Activated CD4-positive, alpha-beta T cell treated with anti-CD3 and anti-CD28 coated beads for 36 hours (primary cell): Measurements from ENCODE around the gene ERCC6. TPM values are rescaled to one million over a fixed set of nuclear protein-coding genes. Genes with fewer than 3 reads are reported as not detected.

Source experiments
- ATAC-seq: fragments of 200-7000 bp; cut with Tn5 transposase; one replicate; pipeline ENCODE4 v1.10.0; 2021; ENCODE audit warnings: mild to moderate bottlenecking, moderate library complexity
- CTCF ChIA-PET: fragments of 350-600 bp; sonication (Branson Sonifier 250); formaldehyde crosslinking; loops from one replicate; lab custom pipeline; 2021; ENCODE audit warnings: antibody characterized with exemption; lab: Charles Lee
- POLR2A ChIA-PET: fragments of 350-600 bp; sonication (Branson Sonifier 250); formaldehyde crosslinking; loops from one replicate; lab custom pipeline; 2021; ENCODE audit warnings: antibody characterized with exemption, inconsistent platforms; lab: Charles Lee
- DNase-seq: peaks from one replicate; pipeline ENCODE4 v3.0.0-alpha.2; 2020
- H3K27ac Mint-ChIP-seq: one replicate; pipeline ENCODE4 v1.8.0; 2021; ENCODE audit warnings: mixed read lengths
- H3K27me3 Mint-ChIP-seq: one replicate; pipeline ENCODE4 v1.8.0; 2021; ENCODE audit warnings: mixed read lengths
- H3K36me3 Mint-ChIP-seq: one replicate; pipeline ENCODE4 v1.8.0; 2021; ENCODE audit warnings: low read depth, mixed read lengths
- H3K4me1 Mint-ChIP-seq: one replicate; pipeline ENCODE4 v1.8.0; 2021; ENCODE audit warnings: mixed read lengths
- H3K4me3 Mint-ChIP-seq: one replicate; pipeline ENCODE4 v1.8.0; 2021; ENCODE audit warnings: mild to moderate bottlenecking, moderate library complexity, mixed read lengths
- H3K9me3 Mint-ChIP-seq: one replicate; pipeline ENCODE4 v1.8.0; 2021; ENCODE audit warnings: low read depth, mixed read lengths
- intact Hi-C, 2 experiments: fragments of 100-400 bp; cut with DNase I in 1 of 2; cut with micrococcal nuclease in 1 of 2; formaldehyde crosslinking; loops; one replicate each; pipeline versions ENCODE4 v1.14.2 to v1.15.1; 2022 to 2024; cut with DNase I, micrococcal nuclease
- total RNA-seq, 2 experiments: library from RNA; stranded (reverse); gene quantifications; one replicate each; pipeline ENCODE4 v1.2.3, GENCODE V29; 2021

Gene ERCC6
- total RNA-seq: 10 to 100 TPM; 15.0 to 15.8 TPM

DNA sequence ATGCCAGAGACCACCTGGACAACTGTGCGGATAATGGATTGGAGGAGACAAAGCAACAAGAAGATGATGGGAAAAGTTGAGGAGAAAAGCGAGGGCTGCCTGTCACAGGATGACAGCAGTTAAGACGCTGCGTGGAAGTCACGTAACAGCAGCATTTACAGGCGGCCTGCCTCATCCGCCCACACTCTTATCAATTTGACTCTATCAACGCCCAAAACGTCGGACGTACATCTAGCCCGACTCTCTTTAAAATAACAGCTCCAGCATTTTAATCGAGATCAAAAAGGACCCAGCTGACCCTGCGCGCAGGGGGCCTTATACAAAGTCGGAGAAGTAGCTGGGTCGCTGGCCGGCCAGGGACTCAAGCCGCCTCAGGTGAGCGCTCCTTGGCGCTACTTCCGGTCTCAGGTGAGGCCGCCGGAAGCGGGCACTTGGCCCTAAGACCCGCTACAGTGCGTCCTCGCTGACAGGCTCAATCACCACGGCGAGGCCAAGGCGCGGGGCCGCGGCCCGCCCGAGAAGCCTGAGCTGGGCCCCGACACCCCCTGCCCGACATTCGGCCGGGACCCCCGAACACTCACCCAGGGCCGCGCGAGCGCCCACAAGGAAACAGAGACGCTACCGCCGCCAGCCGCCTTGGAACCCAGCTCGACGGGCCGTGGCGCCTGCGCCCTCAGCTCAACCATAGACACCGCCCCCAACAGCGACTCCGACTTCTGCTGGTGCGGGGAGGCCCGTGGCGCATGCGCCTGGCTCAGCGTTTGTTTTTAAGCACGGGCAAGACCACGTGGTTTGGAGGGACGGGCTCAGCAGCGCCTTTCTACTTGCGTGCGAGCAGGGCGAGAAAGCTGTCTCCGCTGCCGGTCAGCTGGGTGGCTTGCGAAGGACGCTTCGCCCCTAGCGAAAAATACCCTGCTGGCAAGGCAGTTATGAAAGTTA lies at the start of gene ERCC6:
Gene ERCC6 (minus strand): TSS at position 741 of the 939 bp plus-strand sequence.
- no peaks in the 10 kb centered on the region for H3K9me3 Mint-ChIP-seq
- peak within 1 kb of the TSS; percentile 90 for H3K27ac Mint-ChIP-seq
- peak within 1 kb of the TSS; percentile 78 for H3K4me3 Mint-ChIP-seq
- H3K36me3 Mint-ChIP-seq: peaks cover 3% of the 10 kb centered on the region
- ChIA-PET CTCF (interaction anchor here (0.6 to 2.1 kb wide), 7 partner anchors 9 to 882 kb away, joined by 3 to 7 read pairs (median 3); no protein-coding TSS in a partner anchor), POLR2A (no interaction called here)
- peaks cover 9% of the 10 kb centered on the region for H3K27me3 Mint-ChIP-seq
- DNase-seq: peak; percentile 98
- peak; percentile 96 for ATAC-seq
- peaks cover 34% of the 10 kb centered on the region for H3K4me1 Mint-ChIP-seq
- intact Hi-C loops: loop anchor here (1.0 to 5.0 kb wide), 4 partner anchors 362 to 1232 kb away; partner anchors contain the start of gene MAPK8 (in 2 of the 2)

DNA sequence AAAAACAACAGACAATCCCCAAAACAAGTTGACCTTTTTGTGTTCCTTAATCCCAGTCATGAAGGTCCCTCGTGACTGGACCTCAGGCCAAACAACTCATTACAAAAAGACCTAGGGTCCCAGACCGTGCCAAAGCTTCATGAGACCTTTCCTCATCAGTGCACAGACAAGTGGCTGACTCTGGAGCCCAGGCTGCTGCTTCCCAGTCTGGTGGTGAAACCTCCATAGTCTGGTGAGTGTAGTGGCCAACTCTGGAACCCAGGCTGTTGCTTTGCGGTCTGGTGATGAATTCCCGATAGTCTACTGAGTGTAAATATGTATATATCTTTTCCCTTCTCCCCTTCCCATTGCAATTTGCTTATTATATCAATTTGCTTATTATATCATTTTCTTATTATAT lies 49.1 kb upstream of the ERCC6 start:
- DNase-seq (no peak), ATAC-seq (no peak)
- H3K27me3 Mint-ChIP-seq: peaks cover 19% of the 10 kb centered on the region
- no peak overlapping the region for H3K27ac Mint-ChIP-seq
- peaks cover 3% of the 10 kb centered on the region for H3K9me3 Mint-ChIP-seq
- H3K36me3 Mint-ChIP-seq: no peaks in the 10 kb centered on the region
- H3K4me3 Mint-ChIP-seq: no peak overlapping the region
- no peaks in the 10 kb centered on the region for H3K4me1 Mint-ChIP-seq
- CTCF ChIA-PET: no interaction called here
- intact Hi-C loops: no loop called here
- POLR2A ChIA-PET: no interaction called here

DNA sequence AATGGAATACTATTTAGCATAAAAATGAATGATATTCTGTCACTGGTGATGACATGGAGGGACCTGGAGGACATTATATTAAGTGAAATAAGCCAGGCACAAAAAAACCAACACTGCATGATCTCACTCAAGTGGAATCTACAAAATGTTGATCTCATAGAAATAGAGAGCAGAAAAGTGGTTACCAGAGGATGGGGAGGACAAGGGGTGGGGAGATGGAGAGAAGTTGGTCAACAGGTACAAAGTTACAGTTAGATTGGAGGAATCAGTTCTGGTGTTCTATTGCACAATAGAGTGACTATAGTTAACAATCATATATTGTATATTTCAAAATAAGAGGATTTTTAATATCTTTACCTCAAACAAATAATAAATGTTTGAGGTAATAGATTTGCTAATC lies 46.5 kb upstream of the ERCC6 start:
- H3K4me1 Mint-ChIP-seq: no peaks in the 10 kb centered on the region
- H3K27me3 Mint-ChIP-seq: peaks cover 14% of the 10 kb centered on the region
- H3K9me3 Mint-ChIP-seq: peaks cover 3% of the 10 kb centered on the region
- ChIA-PET POLR2A (no interaction called here), CTCF (no interaction called here)
- no peak overlapping the region for H3K4me3 Mint-ChIP-seq
- no peaks in the 10 kb centered on the region for H3K36me3 Mint-ChIP-seq
- no peak for ATAC-seq
- DNase-seq: no peak
- intact Hi-C loops: no loop called here
- H3K27ac Mint-ChIP-seq: no peak overlapping the region

DNA sequence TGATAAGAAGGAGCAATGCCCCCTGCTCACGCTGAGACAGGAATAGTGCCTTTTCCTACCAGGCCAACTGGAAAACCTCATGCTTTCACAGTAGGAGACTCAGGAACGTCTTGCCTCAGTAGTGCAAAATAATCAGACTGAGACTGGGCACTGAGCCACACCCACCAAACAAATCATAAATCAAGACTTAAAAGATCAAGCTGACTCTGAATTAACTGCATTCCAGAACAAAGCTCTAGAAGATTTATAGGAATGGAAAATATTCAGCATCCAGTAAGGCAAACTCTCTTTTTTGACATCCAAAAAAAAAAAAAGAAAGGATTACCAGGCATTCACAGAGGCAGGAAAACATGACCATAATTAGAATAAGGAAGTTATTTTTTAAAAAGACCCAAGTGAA lies 40.7 kb upstream of the ERCC6 start:
- ATAC-seq (no peak), DNase-seq (no peak)
- no peaks in the 10 kb centered on the region for H3K4me1 Mint-ChIP-seq
- no peak overlapping the region for H3K4me3 Mint-ChIP-seq
- intact Hi-C loops: no loop called here
- H3K27ac Mint-ChIP-seq: no peak overlapping the region
- ChIA-PET CTCF (no interaction called here), POLR2A (no interaction called here)
- peaks cover 9% of the 10 kb centered on the region for H3K27me3 Mint-ChIP-seq
- no peaks in the 10 kb centered on the region for H3K36me3 Mint-ChIP-seq
- H3K9me3 Mint-ChIP-seq: no peaks in the 10 kb centered on the region

DNA sequence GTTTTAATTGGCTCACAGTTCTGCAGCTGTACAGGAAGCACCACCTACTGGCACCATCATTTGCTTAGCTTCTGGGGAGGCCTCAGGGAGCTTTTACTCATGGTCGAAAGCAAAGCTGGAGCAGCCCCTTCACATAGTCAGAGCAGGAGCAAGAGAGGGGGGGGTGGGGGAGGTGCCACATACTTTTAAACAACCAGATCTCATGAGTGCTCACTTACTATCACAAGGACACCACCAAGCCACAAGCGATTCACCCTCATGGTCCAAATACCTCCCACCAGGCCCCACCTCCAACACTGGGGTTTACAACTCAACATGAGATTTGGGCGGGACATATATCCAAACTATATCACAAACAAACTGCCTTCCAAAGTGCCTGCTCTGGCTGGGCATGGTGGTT lies 39.5 kb upstream of the ERCC6 start:
- ATAC-seq (no peak), DNase-seq (no peak)
- ChIA-PET POLR2A (no interaction called here), CTCF (no interaction called here)
- intact Hi-C loops: no loop called here
- no peaks in the 10 kb centered on the region for H3K4me1 Mint-ChIP-seq
- no peaks in the 10 kb centered on the region for H3K9me3 Mint-ChIP-seq
- H3K27ac Mint-ChIP-seq: no peak overlapping the region
- no peak overlapping the region for H3K4me3 Mint-ChIP-seq
- peaks cover 10% of the 10 kb centered on the region for H3K27me3 Mint-ChIP-seq
- H3K36me3 Mint-ChIP-seq: no peaks in the 10 kb centered on the region

DNA sequence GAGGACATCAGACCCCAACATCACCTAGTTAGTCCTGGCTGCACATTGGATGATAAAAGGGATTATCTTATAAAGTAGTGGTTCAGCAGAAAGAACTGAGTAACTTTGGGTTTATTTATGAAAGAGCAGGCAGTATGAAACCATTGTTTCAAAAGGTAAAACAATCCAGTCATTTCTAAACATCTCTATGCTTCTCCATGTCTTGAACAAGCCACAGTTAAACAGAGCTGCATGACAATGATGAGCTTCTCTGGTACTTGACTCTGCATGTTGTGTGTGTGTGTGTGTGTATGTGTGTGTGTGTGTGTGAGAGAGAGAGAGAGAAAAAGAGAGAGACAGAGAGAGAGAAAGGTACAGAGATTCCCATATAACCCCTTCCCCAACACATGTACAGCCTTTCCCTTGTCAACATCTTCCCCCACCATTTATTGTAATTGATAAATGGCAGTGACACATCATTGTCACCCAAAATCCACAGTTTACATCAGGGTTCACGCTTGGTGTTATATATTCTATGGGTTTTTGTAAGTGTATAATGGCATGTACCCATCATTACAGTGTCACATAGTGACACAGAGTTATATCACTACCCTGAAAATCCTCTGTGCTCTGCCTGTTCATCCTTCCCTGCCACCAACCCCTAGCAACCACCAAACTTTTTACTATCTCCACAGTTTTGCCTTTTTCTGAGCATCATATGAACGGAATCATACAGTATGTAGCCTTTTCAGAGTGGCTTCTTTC lies 38.4 kb upstream of the ERCC6 start:
- intact Hi-C loops: no loop called here
- no peak overlapping the region for H3K27ac Mint-ChIP-seq
- H3K36me3 Mint-ChIP-seq: no peaks in the 10 kb centered on the region
- ChIA-PET POLR2A (interaction anchor here (0.6 kb wide), 1 partner anchor 23 kb away, joined by 3 read pairs; no protein-coding TSS in a partner anchor), CTCF (no interaction called here)
- H3K9me3 Mint-ChIP-seq: no peaks in the 10 kb centered on the region
- H3K4me1 Mint-ChIP-seq: no peaks in the 10 kb centered on the region
- ATAC-seq: peak; percentile 42
- H3K4me3 Mint-ChIP-seq: no peak overlapping the region
- peaks cover 9% of the 10 kb centered on the region for H3K27me3 Mint-ChIP-seq
- no peak for DNase-seq

DNA sequence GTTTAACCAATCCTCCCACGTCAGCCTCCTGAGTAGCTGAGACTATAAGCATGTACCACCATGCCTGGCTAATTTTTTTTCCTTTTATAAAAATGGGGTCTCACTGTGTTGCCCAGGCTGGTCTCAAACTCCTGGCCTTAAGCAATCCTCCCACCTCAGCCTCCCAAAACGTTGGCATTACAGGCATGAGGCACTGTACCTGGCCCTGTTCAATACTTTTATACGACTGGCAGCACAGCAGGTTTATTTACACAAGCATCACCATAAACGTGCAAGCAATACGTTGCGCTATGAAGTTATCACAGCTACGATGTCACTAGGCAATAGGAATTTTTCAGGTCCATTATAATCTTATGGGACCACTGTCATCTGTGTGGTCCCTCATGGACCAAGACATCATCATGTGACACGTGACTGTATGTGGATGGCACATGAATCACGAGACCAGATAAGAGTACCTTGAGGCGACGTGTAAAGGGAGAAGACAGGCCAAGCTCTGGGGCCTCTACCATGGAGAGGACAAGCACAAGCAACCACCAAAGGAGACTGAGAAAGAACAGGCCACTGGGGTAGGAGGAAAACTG lies 36.7 kb upstream of the ERCC6 start:
- H3K36me3 Mint-ChIP-seq: no peaks in the 10 kb centered on the region
- H3K27me3 Mint-ChIP-seq: peaks cover 9% of the 10 kb centered on the region
- H3K4me1 Mint-ChIP-seq: no peaks in the 10 kb centered on the region
- ChIA-PET CTCF (no interaction called here), POLR2A (no interaction called here)
- no peak overlapping the region for H3K4me3 Mint-ChIP-seq
- ATAC-seq (no peak), DNase-seq (no peak)
- no peak overlapping the region for H3K27ac Mint-ChIP-seq
- no peaks in the 10 kb centered on the region for H3K9me3 Mint-ChIP-seq
- intact Hi-C loops: no loop called here

DNA sequence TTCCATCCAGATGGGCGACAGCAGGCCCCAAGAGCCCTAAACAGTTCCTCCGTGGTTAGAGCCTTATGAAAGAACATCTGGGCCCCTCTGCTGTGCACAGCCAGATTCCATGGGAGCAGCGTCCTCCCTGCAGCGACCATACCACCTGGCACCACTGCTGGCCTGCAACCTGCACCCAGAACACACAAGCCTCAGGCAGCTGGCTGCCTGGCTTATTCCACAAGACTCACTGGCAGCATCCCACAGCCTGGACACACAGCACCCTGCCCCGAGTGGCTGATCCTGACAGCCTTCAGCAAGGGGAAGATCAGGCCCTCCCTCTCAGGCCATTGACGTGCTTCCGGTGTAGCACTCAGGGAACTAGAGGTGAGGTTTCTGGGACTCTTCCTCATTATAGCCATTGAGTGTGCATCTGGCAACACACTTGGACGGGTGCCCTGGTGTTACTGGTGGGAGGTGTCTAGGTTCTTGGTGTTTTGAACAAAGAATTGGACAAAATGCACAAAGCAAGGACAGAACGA lies 33.7 kb upstream of the ERCC6 start:
- Mint-ChIP-seq H3K4me3 (no peak overlapping the region), H3K27me3 (peaks cover 19% of the 10 kb centered on the region), H3K9me3 (no peaks in the 10 kb centered on the region), H3K27ac (no peak overlapping the region), H3K36me3 (no peaks in the 10 kb centered on the region), H3K4me1 (peaks cover 4% of the 10 kb centered on the region)
- no peak for DNase-seq
- intact Hi-C loops: no loop called here
- POLR2A ChIA-PET: no interaction called here
- ATAC-seq: no peak
- CTCF ChIA-PET: no interaction called here

DNA sequence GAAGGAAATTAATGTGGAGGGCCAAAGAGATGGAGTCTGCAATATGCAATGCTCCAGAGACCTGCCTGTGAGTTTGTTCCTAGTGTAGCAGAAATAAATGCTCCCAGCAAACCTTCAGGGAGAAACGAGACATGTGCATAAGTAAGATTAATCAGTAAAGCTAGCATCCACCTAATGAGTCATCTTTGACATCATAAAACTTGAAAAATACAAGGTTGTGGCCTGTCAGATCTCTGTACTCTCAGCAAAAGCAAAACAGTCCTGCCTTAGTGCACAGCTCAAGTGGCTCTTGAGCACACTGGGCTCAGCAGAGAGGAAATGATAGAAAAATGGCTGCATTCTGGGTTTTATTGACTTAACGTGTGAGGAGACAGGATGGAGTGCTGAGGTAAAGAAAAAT lies 32.5 kb upstream of the ERCC6 start:
- H3K27me3 Mint-ChIP-seq: peaks cover 21% of the 10 kb centered on the region
- ChIA-PET CTCF (interaction anchor here (0.6 kb wide), 2 partner anchors 13 to 696 kb away, joined by 3 read pairs; no protein-coding TSS in a partner anchor), POLR2A (no interaction called here)
- peaks cover 4% of the 10 kb centered on the region for H3K4me1 Mint-ChIP-seq
- intact Hi-C loops: no loop called here
- no peaks in the 10 kb centered on the region for H3K9me3 Mint-ChIP-seq
- DNase-seq (no peak), ATAC-seq (no peak)
- no peaks in the 10 kb centered on the region for H3K36me3 Mint-ChIP-seq
- no peak overlapping the region for H3K4me3 Mint-ChIP-seq
- no peak overlapping the region for H3K27ac Mint-ChIP-seq

DNA sequence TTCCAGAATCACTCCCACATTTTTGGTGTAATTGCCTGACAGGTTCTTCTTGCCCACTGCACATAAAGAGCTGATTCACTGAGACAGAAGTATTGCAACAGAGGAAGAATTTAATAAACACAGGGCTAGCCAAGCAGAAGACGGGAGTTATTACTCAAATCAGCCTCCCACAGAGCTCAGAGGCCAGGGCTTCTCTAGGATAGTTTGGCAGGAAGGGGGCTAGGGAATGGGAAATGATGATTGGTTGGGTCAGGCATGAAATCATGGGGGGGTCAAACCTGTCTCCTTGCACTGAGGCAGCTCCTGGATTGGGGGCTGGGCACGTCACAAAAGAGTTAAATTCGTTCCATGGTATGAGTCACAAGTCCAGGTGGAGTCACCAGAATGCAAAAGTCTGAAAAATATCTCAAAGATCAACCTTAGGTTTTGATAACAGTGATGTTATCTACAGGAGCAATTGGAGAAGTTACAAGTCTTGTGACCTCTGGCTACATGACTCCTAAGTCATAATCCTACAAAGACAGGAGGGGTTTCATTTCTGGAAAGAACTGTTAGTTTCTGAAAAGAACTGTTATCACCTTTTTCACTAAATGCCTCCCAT lies 30.2 kb upstream of the ERCC6 start:
- ChIA-PET CTCF (no interaction called here), POLR2A (no interaction called here)
- Mint-ChIP-seq H3K27me3 (peaks cover 24% of the 10 kb centered on the region), H3K27ac (no peak overlapping the region), H3K4me3 (no peak overlapping the region), H3K4me1 (peaks cover 4% of the 10 kb centered on the region), H3K9me3 (no peaks in the 10 kb centered on the region), H3K36me3 (no peaks in the 10 kb centered on the region)
- intact Hi-C loops: no loop called here
- DNase-seq (no peak), ATAC-seq (no peak)

DNA sequence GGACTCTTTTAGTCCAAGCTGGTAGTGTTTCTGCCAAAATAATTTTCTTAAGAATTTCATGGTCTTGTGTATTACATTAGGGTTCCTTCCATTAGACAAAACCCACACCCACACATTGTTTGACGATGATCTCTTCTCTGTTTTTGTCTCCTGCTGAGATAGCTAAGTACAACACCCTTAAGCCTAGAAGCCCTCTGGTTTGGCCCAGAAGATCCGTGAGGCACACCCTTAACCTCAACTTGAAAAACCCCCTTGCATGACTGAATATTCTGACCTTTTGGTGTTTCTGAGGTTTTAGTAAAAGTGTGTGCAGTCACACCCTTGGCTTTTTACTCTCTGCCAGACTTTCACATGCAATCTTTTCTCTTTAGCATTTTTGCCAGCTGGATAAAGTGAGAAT lies 29.3 kb upstream of the ERCC6 start:
- ChIA-PET POLR2A (no interaction called here), CTCF (no interaction called here)
- Mint-ChIP-seq H3K36me3 (no peaks in the 10 kb centered on the region), H3K4me3 (no peak overlapping the region), H3K27me3 (peaks cover 28% of the 10 kb centered on the region), H3K4me1 (peaks cover 4% of the 10 kb centered on the region), H3K9me3 (no peaks in the 10 kb centered on the region), H3K27ac (no peak overlapping the region)
- DNase-seq: no peak
- no peak for ATAC-seq
- intact Hi-C loops: no loop called here
